Heart left ventricle (tissue), 13 donors: Measurements from ENCODE around the gene PYCARD.

Source experiments
- POLR2A ChIP-seq, 2 donors: fragments of 450-650 bp; IDR thresholded peaks; one replicate each; pipeline ENCODE4 v1.6.1; 2017; ENCODE audit warnings: antibody characterized with exemption in 2 of 2, mild to moderate bottlenecking in 2 of 2, moderate library complexity in 2 of 2
- TF ChIP-seq, protein P1 (sequence below), 12 donors: fragments of 200-600 bp; sonication (generic) in 4 of 12; IDR thresholded peaks; one replicate each; pipeline versions ENCODE4 v1.5.0 to v1.8.0; 2018 to 2022; ENCODE audit warnings: antibody characterized with exemption in 12 of 12, mild to moderate bottlenecking in 5 of 12
- donor health status: ischemic (EF 13 %, LVEDD 7.1; RV severe dilation, severe dysfunction).
- donor health status: DM: no; HTN: yes; CAD: no.
- donor health status: DM: no; HTN: no; CAD: no.
- donor health status: ischemic (EF 25% LVEDD 6.9; RV normal size, moderate dysfunction).
- donor health status: ischemic (EF 25% LVEDD 5.7; RV mildly dilated, moderate dysfunction).
- donor health status: ischemic (EF 35%, LVEDD 5.7; RV mildly dilated, moderate dysfunction).
- donor health status: nonischemic (EF 11% LVEDD 7.7; RV severe dilation, severe dysfunction).
- donor health status: DM: yes; HTN: yes; CAD: no.
- donor health status: PGD.
- donor health status: ischemic (EF 29% LVEDD 5.4; RV normal size, mild dysfunction).
- donor health status: nonischemic (EF 23%, LVEDD 6.1; RV moderate dilation, normal function).

DNA sequence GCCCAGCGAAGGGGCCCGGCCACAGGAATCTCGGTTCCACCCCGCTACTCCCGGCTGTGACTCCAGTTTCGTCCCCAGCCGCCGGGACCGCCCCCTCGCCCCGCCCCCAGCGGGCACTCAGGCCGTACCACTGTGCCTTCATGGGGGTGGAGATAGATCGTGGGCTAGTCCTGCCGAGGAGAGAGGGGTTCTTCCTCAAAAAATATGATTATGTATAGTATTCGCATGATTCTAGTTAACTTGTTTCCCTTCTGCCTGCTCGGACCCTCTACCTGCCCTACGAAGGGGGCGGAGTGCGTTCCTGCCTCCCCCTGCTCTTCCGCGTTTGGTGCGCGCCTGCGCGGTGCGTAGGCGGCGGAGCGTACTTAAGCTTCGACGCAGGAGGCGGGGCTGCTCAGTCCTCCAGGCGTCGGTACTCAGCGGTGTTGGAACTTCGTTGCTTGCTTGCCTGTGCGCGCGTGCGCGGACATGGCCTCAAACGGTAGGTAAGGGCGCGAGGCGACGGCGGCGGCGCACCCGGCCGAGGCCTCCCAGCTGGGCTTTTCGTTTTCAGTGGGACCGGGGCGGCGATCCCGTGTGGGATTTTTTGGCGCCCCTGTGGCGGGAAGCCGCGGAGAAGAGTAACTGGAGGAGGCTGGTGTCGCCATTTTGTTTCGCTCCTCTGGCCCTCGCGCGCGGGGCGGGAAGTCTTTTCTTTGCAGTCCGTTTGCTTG lies 22.7 kb downstream of the PYCARD start, which contains the start of gene FUS:
- TF ChIP-seq, protein P1, sequence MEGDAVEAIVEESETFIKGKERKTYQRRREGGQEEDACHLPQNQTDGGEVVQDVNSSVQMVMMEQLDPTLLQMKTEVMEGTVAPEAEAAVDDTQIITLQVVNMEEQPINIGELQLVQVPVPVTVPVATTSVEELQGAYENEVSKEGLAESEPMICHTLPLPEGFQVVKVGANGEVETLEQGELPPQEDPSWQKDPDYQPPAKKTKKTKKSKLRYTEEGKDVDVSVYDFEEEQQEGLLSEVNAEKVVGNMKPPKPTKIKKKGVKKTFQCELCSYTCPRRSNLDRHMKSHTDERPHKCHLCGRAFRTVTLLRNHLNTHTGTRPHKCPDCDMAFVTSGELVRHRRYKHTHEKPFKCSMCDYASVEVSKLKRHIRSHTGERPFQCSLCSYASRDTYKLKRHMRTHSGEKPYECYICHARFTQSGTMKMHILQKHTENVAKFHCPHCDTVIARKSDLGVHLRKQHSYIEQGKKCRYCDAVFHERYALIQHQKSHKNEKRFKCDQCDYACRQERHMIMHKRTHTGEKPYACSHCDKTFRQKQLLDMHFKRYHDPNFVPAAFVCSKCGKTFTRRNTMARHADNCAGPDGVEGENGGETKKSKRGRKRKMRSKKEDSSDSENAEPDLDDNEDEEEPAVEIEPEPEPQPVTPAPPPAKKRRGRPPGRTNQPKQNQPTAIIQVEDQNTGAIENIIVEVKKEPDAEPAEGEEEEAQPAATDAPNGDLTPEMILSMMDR (IDR thresholded peaks at IDR 0.05): peak in 1 of 12 donors; percentile 8
- peak; percentile 67 to 96 for TF ChIP-seq POLR2A (IDR thresholded peaks at IDR 0.05)
